Inferior parietal cortex (tissue), 1 donor: ENCODE data around the gene TEX47.

Source experiments
- DNase-seq: peaks from one replicate; pipeline ENCODE4 v3.0.0-alpha.2; 2016; ENCODE audit errors: extremely low spot score

The TEX47 gene

GRCh38 chr7:88746126-88746525 is 49.4 kb downstream of the TEX47 start:
- DNase-seq, result no peak
